OCI-LY1 (cell line): ENCODE data around the gene CARD11.

Source experiments
- EZH2 ChIP-seq: fragments of 200-600 bp; sonication (generic), shearing (Covaris generic); IDR thresholded peaks from 2 replicates; pipeline ENCODE4 v1.8.0; 2017; ENCODE audit warnings: borderline replicate concordance, mixed run types, mild to moderate bottlenecking, antibody characterized with exemption, low read length, moderate library complexity, mixed read lengths
- TF ChIP-seq, protein P1 (sequence below): fragments of 200-600 bp; sonication (generic), shearing (Covaris generic); IDR thresholded peaks from 2 replicates; pipeline ENCODE4 v1.5.1; 2017; ENCODE audit warnings: mild to moderate bottlenecking, antibody characterized with exemption, low read length, moderate library complexity, mixed read lengths

GRCh38 chr7:2974093-2974819 lies 69.4 kb downstream of the CARD11 start:
- TF ChIP-seq, protein P1, sequence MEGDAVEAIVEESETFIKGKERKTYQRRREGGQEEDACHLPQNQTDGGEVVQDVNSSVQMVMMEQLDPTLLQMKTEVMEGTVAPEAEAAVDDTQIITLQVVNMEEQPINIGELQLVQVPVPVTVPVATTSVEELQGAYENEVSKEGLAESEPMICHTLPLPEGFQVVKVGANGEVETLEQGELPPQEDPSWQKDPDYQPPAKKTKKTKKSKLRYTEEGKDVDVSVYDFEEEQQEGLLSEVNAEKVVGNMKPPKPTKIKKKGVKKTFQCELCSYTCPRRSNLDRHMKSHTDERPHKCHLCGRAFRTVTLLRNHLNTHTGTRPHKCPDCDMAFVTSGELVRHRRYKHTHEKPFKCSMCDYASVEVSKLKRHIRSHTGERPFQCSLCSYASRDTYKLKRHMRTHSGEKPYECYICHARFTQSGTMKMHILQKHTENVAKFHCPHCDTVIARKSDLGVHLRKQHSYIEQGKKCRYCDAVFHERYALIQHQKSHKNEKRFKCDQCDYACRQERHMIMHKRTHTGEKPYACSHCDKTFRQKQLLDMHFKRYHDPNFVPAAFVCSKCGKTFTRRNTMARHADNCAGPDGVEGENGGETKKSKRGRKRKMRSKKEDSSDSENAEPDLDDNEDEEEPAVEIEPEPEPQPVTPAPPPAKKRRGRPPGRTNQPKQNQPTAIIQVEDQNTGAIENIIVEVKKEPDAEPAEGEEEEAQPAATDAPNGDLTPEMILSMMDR, result no peak
- TF ChIP-seq EZH2, result no peak
